Measurements from ENCODE around the gene DDX55. TPM values are rescaled to one million over a fixed set of nuclear protein-coding genes. Genes with fewer than 3 reads are reported as not detected.

The DDX55 gene
- total RNA-seq, 1 donor from 2014 or later = 30.9 TPM

DNA sequence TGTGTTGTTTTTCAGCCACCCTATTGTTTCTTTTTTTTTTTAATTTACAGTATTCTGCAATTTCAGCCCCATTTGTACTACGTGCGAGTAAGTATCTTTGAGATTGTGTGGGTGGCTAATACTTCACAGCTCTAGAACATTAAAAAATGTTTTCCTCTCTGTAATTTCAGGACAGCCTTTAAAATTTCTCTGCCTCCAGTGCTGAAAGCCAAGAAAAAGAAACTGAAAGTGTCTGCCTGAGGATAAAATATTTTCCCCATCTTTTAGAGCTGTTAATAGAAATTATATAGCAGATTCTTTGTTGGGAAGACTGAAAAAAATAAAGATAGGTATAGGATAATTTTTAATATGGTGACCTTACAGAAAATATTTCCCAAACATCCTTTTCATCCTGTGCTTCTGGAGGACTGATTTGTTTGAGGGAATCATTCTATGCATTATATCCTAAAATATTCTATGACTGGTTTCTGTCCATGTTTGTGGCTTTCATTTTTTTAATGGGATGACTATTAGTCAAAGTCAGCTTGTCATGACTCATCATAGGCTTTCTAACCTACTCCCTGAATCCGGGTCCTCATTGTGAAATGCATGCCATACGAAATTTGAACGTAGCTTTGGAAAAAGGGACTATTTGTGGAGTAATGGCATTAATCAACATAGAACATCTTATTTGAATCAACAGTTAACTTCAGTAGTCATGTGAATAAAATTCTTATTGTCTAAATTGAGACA lies 58.3 kb downstream of the DDX55 start:
- Mint-ChIP-seq H3K9me3 (peaks cover 5% of the 10 kb centered on the region), H3K4me1 (no peaks in the 10 kb centered on the region), H3K4me3 (no peak overlapping the region), H3K27me3 (ENCODE audit: low read depth) (no peaks in the 10 kb centered on the region), H3K36me3 (peaks cover 40% of the 10 kb centered on the region), H3K27ac (no peak overlapping the region)
- no peak for TF ChIP-seq CTCF (IDR thresholded peaks at IDR 0.05; ENCODE audit: unreplicated experiment)
- DNase-seq (ENCODE audit: low spot score in 2 of 2, unreplicated experiment in 2 of 2) = no peak

GRCh38 chr12:123667771-123668170 lies 65.9 kb downstream of the DDX55 start:
- H3K36me3 Mint-ChIP-seq = peaks cover 18% of the 10 kb centered on the region
- H3K27me3 Mint-ChIP-seq (ENCODE audit: low read depth) = no peaks in the 10 kb centered on the region
- peaks cover 13% of the 10 kb centered on the region for H3K9me3 Mint-ChIP-seq
- TF ChIP-seq CTCF (IDR thresholded peaks at IDR 0.05; ENCODE audit: unreplicated experiment) = no peak
- H3K4me3 Mint-ChIP-seq = no peak overlapping the region
- no peak overlapping the region for H3K27ac Mint-ChIP-seq
- peaks cover 11% of the 10 kb centered on the region for H3K4me1 Mint-ChIP-seq
- DNase-seq (ENCODE audit: low spot score in 2 of 2, unreplicated experiment in 2 of 2) = no peak

Other genes with a start within 250 kb of the DDX55 start
- gene SBNO1, start 237.3 kb upstream of the DDX55 start, total RNA-seq = 35.0 to 38.0 TPM (median 36.2 TPM) in 3 replicates
- 36.0 to 37.6 TPM (median 37.0 TPM) in 3 replicates for gene KMT5A, start 218.0 kb upstream of the DDX55 start, total RNA-seq
- 2.4 TPM in 3 replicates for gene RILPL2, start 165.4 kb upstream of the DDX55 start, total RNA-seq
- 25.0 to 27.7 TPM (median 25.8 TPM) in 3 replicates for gene SNRNP35, start 144.0 kb upstream of the DDX55 start, total RNA-seq
- gene RILPL1, start 68.4 kb upstream of the DDX55 start, total RNA-seq = 40.9 to 49.5 TPM (median 45.4 TPM) in 3 replicates
- 154 to 159 TPM (median 159 TPM) in 3 replicates for gene TMED2, start 17.5 kb upstream of the DDX55 start, total RNA-seq
- 45.9 to 51.4 TPM (median 50.0 TPM) in 3 replicates for gene EIF2B1, start 31.6 kb downstream of the DDX55 start, total RNA-seq
- gene GTF2H3, start 31.7 kb downstream of the DDX55 start, total RNA-seq = 36.1 to 38.7 TPM (median 36.4 TPM) in 3 replicates
- gene TCTN2, start 69.0 kb downstream of the DDX55 start, total RNA-seq = 15.7 to 16.8 TPM (median 16.8 TPM) in 3 replicates
- 36.3 to 40.0 TPM (median 38.1 TPM) in 3 replicates for gene ATP6V0A2, start 110.3 kb downstream of the DDX55 start, total RNA-seq
- gene DNAH10, start 160.2 kb downstream of the DDX55 start, total RNA-seq = 2.0 to 2.7 TPM (median 2.5 TPM) in 3 replicates

All from mesothelial cell of epicardium (in vitro differentiated cells).